ENCODE data around the gene EZH1.
A peak's percentile ranks its signal among the peaks of the same experiment; 100 is the strongest.

Gene EZH1

GRCh38 chr17:42775534-42776098 is 30.8 kb upstream of the EZH1 start:
- Histone ChIP-seq H3K18ac (ENCODE audit: low read depth in 1 of 2, low read length in 2 of 2) (no peak overlapping the region), H3K14ac (ENCODE audit: low read length in 2 of 2) (no peak overlapping the region), H2AK5ac (ENCODE audit: low read length, severe bottlenecking) (peak overlapping the region; percentile 4), H4K8ac (ENCODE audit: low read length) (no peak overlapping the region), H3K23ac (ENCODE audit: low read length in 2 of 2) (no peak overlapping the region), H3K9me3 (ENCODE audit: control insufficient read depth, low read length) (no peaks in the 10 kb centered on the region), H2BK12ac (ENCODE audit: low read length in 2 of 2) (no peak overlapping the region), H3K9ac (ENCODE audit: low read length) (no peak overlapping the region), H3K27me3 (ENCODE audit: control insufficient read depth in 1 of 2, insufficient read depth in 1 of 2, low read length in 2 of 2) (peaks cover 0 to 1% of the 10 kb centered on the region in 2 experiments), H3K36me3 (ENCODE audit: control insufficient read depth in 1 of 2, insufficient read depth in 2 of 2, low read depth in 1 of 2, low read length in 2 of 2) (peaks cover 19 to 47% of the 10 kb centered on the region in 2 experiments), H2BK120ac (ENCODE audit: low read depth, low read length) (no peak overlapping the region), H4K91ac (ENCODE audit: low read length) (no peak overlapping the region), H3K27ac (ENCODE audit: low read length, poor library complexity, severe bottlenecking) (peak overlapping the region; percentile 97), H3K4ac (ENCODE audit: low read depth in 1 of 2, low read length in 2 of 2) (no peak overlapping the region), H3K79me1 (replicated peaks; ENCODE audit: low read length, poor library complexity, severe bottlenecking) (peaks cover 2% of the 10 kb centered on the region), H2BK15ac (ENCODE audit: low read depth, poor library complexity, severe bottlenecking) (no peak overlapping the region), H3K4me1 (ENCODE audit: control insufficient read depth, insufficient read depth, low read depth, low read length) (peaks cover 16% of the 10 kb centered on the region), H3K4me3 (ENCODE audit: insufficient read depth in 1 of 2, low read depth in 1 of 2, low read length in 2 of 2) (no peak overlapping the region), H2BK5ac (ENCODE audit: low read depth, low read length, poor library complexity, severe bottlenecking) (no peak overlapping the region), H2AFZ (ENCODE audit: low read depth, low read length) (no peak overlapping the region), H3K4me2 (ENCODE audit: low read length, poor library complexity, severe bottlenecking) (no peak overlapping the region)
- peak; percentile 32 for DNase-seq
- WGBS, result 51% methylated on average over 3 of the region's 3 CpGs

- Histone ChIP-seq H3K9me3 (ENCODE audit: control insufficient read depth, low read length) (no peaks in the 10 kb centered on the region), H3K18ac (ENCODE audit: low read depth in 1 of 2, low read length in 2 of 2) (no peak overlapping the region), H3K23ac (ENCODE audit: low read length in 2 of 2) (no peak overlapping the region), H3K4me1 (ENCODE audit: control insufficient read depth, insufficient read depth, low read depth, low read length) (peaks cover 10% of the 10 kb centered on the region), H2BK15ac (ENCODE audit: low read depth, poor library complexity, severe bottlenecking) (no peak overlapping the region), H2BK120ac (ENCODE audit: low read depth, low read length) (no peak overlapping the region), H4K91ac (ENCODE audit: low read length) (no peak overlapping the region), H3K9ac (ENCODE audit: low read length) (peak overlapping the region; percentile 95), H3K4me2 (ENCODE audit: low read length, poor library complexity, severe bottlenecking) (peak overlapping the region; percentile 93), H2AFZ (ENCODE audit: low read depth, low read length) (no peak overlapping the region), H3K4me3 (ENCODE audit: insufficient read depth in 1 of 2, low read depth in 1 of 2, low read length in 2 of 2) (peak overlapping the region in 1 of 2 experiments; percentile 97), H3K79me1 (replicated peaks; ENCODE audit: low read length, poor library complexity, severe bottlenecking) (peaks cover 2% of the 10 kb centered on the region), H2AK5ac (ENCODE audit: low read length, severe bottlenecking) (peak overlapping the region; percentile 28), H2BK5ac (ENCODE audit: low read depth, low read length, poor library complexity, severe bottlenecking) (peak overlapping the region; percentile 95), H3K27me3 (ENCODE audit: control insufficient read depth in 1 of 2, insufficient read depth in 1 of 2, low read length in 2 of 2) (no peaks in the 10 kb centered on the region), H3K36me3 (ENCODE audit: control insufficient read depth in 1 of 2, insufficient read depth in 2 of 2, low read depth in 1 of 2, low read length in 2 of 2) (peaks cover 16 to 42% of the 10 kb centered on the region in 2 experiments), H3K14ac (ENCODE audit: low read length in 2 of 2) (no peak overlapping the region), H3K27ac (ENCODE audit: low read length, poor library complexity, severe bottlenecking) (peak overlapping the region; percentile 97), H3K4ac (ENCODE audit: low read depth in 1 of 2, low read length in 2 of 2) (no peak overlapping the region), H4K8ac (ENCODE audit: low read length) (no peak overlapping the region), H2BK12ac (ENCODE audit: low read length in 2 of 2) (no peak overlapping the region)
- DNase-seq, result no peak
- 56% methylated on average over 1 of the region's 3 CpGs for WGBS
These were observed 29.4 kb upstream of the EZH1 start for GRCh38 chr17:42774066-42774745.

- Histone ChIP-seq H3K9me3 (ENCODE audit: control insufficient read depth, low read length) (no peaks in the 10 kb centered on the region), H3K4ac (ENCODE audit: low read depth in 1 of 2, low read length in 2 of 2) (peak within 1 kb of the TSS; percentile 69 to 96), H3K4me2 (ENCODE audit: low read length, poor library complexity, severe bottlenecking) (peak within 1 kb of the TSS; percentile 93), H3K79me1 (replicated peaks; ENCODE audit: low read length, poor library complexity, severe bottlenecking) (peaks cover 2% of the 10 kb centered on the region), H3K18ac (ENCODE audit: low read depth in 1 of 2, low read length in 2 of 2) (peak within 1 kb of the TSS; percentile 66 to 85), H2BK15ac (ENCODE audit: low read depth, poor library complexity, severe bottlenecking) (peak within 1 kb of the TSS; percentile 63), H2BK120ac (ENCODE audit: low read depth, low read length) (no peak within 1 kb of the TSS), H2AK5ac (ENCODE audit: low read length, severe bottlenecking) (peak within 1 kb of the TSS; percentile 62), H3K36me3 (ENCODE audit: control insufficient read depth in 1 of 2, insufficient read depth in 2 of 2, low read depth in 1 of 2, low read length in 2 of 2) (peaks cover 8 to 35% of the 10 kb centered on the region in 2 experiments), H3K9ac (ENCODE audit: low read length) (peak within 1 kb of the TSS; percentile 95), H2AFZ (ENCODE audit: low read depth, low read length) (peak within 1 kb of the TSS; percentile 43), H3K4me3 (ENCODE audit: insufficient read depth in 1 of 2, low read depth in 1 of 2, low read length in 2 of 2) (peak within 1 kb of the TSS; percentile 68 to 97), H2BK12ac (ENCODE audit: low read length in 2 of 2) (no peak within 1 kb of the TSS), H3K27ac (ENCODE audit: low read length, poor library complexity, severe bottlenecking) (peak within 1 kb of the TSS; percentile 97), H4K8ac (ENCODE audit: low read length) (peak within 1 kb of the TSS; percentile 100), H3K14ac (ENCODE audit: low read length in 2 of 2) (peak within 1 kb of the TSS in 1 of 2 experiments; percentile 68), H3K23ac (ENCODE audit: low read length in 2 of 2) (peak within 1 kb of the TSS in 1 of 2 experiments; percentile 40), H3K4me1 (ENCODE audit: control insufficient read depth, insufficient read depth, low read depth, low read length) (peaks cover 10% of the 10 kb centered on the region), H3K27me3 (ENCODE audit: control insufficient read depth in 1 of 2, insufficient read depth in 1 of 2, low read length in 2 of 2) (no peaks in the 10 kb centered on the region), H2BK5ac (ENCODE audit: low read depth, low read length, poor library complexity, severe bottlenecking) (peak within 1 kb of the TSS; percentile 95), H4K91ac (ENCODE audit: low read length) (peak within 1 kb of the TSS; percentile 92)
- under 1% methylated on average over 31 of the region's 39 CpGs for WGBS
- peak; percentile 89 for DNase-seq
These were observed 28.6 kb upstream of the EZH1 start, which contains the start of gene VPS25 for GRCh38 chr17:42773290-42774035. TSS of gene VPS25 (plus strand) at chr17:42773449. CDS start at chr17:42773476, 27 bp downstream.

GRCh38 chr17:42772945-42773289 is 28.1 kb upstream of the EZH1 start:
- Histone ChIP-seq H4K8ac (ENCODE audit: low read length) (peak overlapping the region; percentile 79), H3K27me3 (ENCODE audit: control insufficient read depth in 1 of 2, insufficient read depth in 1 of 2, low read length in 2 of 2) (no peaks in the 10 kb centered on the region), H3K9ac (ENCODE audit: low read length) (peak overlapping the region; percentile 95), H2BK5ac (ENCODE audit: low read depth, low read length, poor library complexity, severe bottlenecking) (no peak overlapping the region), H3K4me3 (ENCODE audit: insufficient read depth in 1 of 2, low read depth in 1 of 2, low read length in 2 of 2) (peak overlapping the region in 1 of 2 experiments; percentile 97), H3K27ac (ENCODE audit: low read length, poor library complexity, severe bottlenecking) (peak overlapping the region; percentile 97), H3K18ac (ENCODE audit: low read depth in 1 of 2, low read length in 2 of 2) (peak overlapping the region in 1 of 2 experiments; percentile 66), H2BK120ac (ENCODE audit: low read depth, low read length) (no peak overlapping the region), H3K4me1 (ENCODE audit: control insufficient read depth, insufficient read depth, low read depth, low read length) (peaks cover 10% of the 10 kb centered on the region), H3K79me1 (replicated peaks; ENCODE audit: low read length, poor library complexity, severe bottlenecking) (peaks cover 2% of the 10 kb centered on the region), H2BK12ac (ENCODE audit: low read length in 2 of 2) (no peak overlapping the region), H4K91ac (ENCODE audit: low read length) (no peak overlapping the region), H3K36me3 (ENCODE audit: control insufficient read depth in 1 of 2, insufficient read depth in 2 of 2, low read depth in 1 of 2, low read length in 2 of 2) (peaks cover 3 to 30% of the 10 kb centered on the region in 2 experiments), H3K23ac (ENCODE audit: low read length in 2 of 2) (no peak overlapping the region), H3K4ac (ENCODE audit: low read depth in 1 of 2, low read length in 2 of 2) (no peak overlapping the region), H3K4me2 (ENCODE audit: low read length, poor library complexity, severe bottlenecking) (peak overlapping the region; percentile 60), H2BK15ac (ENCODE audit: low read depth, poor library complexity, severe bottlenecking) (no peak overlapping the region), H3K9me3 (ENCODE audit: control insufficient read depth, low read length) (no peaks in the 10 kb centered on the region), H2AFZ (ENCODE audit: low read depth, low read length) (no peak overlapping the region), H3K14ac (ENCODE audit: low read length in 2 of 2) (no peak overlapping the region), H2AK5ac (ENCODE audit: low read length, severe bottlenecking) (no peak overlapping the region)
- 18% methylated on average over 3 of the region's 3 CpGs for WGBS
- DNase-seq, result no peak

Measured in mesenchymal stem cell (in vitro differentiated cells and primary cell).